Uterus (tissue), 4 donors: Measurements from ENCODE around the gene KASH5. TPM values are rescaled to one million over a fixed set of nuclear protein-coding genes. Genes with fewer than 3 reads are reported as not detected.
"Not testable (repeated sequence)": the region's sequence is repeated elsewhere in the genome, so short reads cannot be mapped to it uniquely, and the experiment has no call there.

Experiments
- DNase-seq, 2 donors: peaks; one replicate each; pipeline ENCODE4 v3.0.0-alpha.2; 2019 to 2020
- H3K27ac ChIP-seq, 2 donors: fragments of 200-600 bp; sonication (generic); 1 replicate in 1 of 2; 2 replicates in 1 of 2; pipeline ENCODE4 v1.5.1; 2016 to 2018
- H3K27me3 ChIP-seq, 2 donors: fragments of 200-600 bp; sonication (generic); one replicate each; pipeline ENCODE4 v1.5.1; 2018 to 2019; ENCODE audit warnings: control low read depth in 1 of 2
- H3K36me3 ChIP-seq, 2 donors: fragments of 200-600 bp; sonication (generic); one replicate each; pipeline ENCODE4 v1.5.1; 2019; ENCODE audit warnings: control low read depth in 1 of 2
- H3K4me1 ChIP-seq, 2 donors: fragments of 200-600 bp; sonication (generic); one replicate each; pipeline ENCODE4 v1.5.1; 2018 to 2019; ENCODE audit warnings: control low read depth in 1 of 2
- H3K4me3 ChIP-seq, 2 donors: fragments of 200-600 bp; sonication (generic); 1 replicate in 1 of 2; 2 replicates in 1 of 2; pipeline ENCODE4 v1.5.1; 2018 to 2019; ENCODE audit warnings: mild to moderate bottlenecking in 1 of 2
- H3K9me3 ChIP-seq, 2 donors: fragments of 200-600 bp; sonication (generic); one replicate each; pipeline ENCODE4 v1.5.1; 2019; ENCODE audit warnings: control low read depth in 1 of 2
- POLR2A ChIP-seq, 2 donors: fragments of 450-650 bp; IDR thresholded peaks; one replicate each; pipeline ENCODE4 v1.6.1; 2016; ENCODE audit warnings: antibody characterized with exemption in 2 of 2, mild to moderate bottlenecking in 1 of 2, moderate library complexity in 1 of 2
- intact Hi-C: fragments of 100-400 bp; cut with DNase I; formaldehyde crosslinking; loops from one replicate; pipeline ENCODE4 v1.15.1; 2023; ENCODE audit warnings: low total_unique reads
- total RNA-seq, 4 donors: library from RNA; depleted of rRNA in 3 of 4; stranded (reverse); fragments of >200 nt in 3 of 4; gene quantifications; one replicate each; pipeline versions ENCODE4 v1.1.0 to v1.2.4, GENCODE V29; 2014 to 2023
- TF ChIP-seq, protein P1 (sequence below), 4 experiments: fragments of 200-600 bp in 2 of 4; fragments of 450-650 bp in 2 of 4; sonication (generic) in 2 of 4; IDR thresholded peaks; one replicate each; pipeline ENCODE4 v1.5.1; 2016 to 2019; ENCODE audit warnings: antibody characterized with exemption in 4 of 4, mild to moderate bottlenecking in 2 of 4, moderate library complexity in 1 of 4
- donor health status: DM: yes; HTN: yes; CAD: no.

The KASH5 gene
- total RNA-seq, 4 donors from 2014 or later = 0.55 TPM; not detected in 3

DNA sequence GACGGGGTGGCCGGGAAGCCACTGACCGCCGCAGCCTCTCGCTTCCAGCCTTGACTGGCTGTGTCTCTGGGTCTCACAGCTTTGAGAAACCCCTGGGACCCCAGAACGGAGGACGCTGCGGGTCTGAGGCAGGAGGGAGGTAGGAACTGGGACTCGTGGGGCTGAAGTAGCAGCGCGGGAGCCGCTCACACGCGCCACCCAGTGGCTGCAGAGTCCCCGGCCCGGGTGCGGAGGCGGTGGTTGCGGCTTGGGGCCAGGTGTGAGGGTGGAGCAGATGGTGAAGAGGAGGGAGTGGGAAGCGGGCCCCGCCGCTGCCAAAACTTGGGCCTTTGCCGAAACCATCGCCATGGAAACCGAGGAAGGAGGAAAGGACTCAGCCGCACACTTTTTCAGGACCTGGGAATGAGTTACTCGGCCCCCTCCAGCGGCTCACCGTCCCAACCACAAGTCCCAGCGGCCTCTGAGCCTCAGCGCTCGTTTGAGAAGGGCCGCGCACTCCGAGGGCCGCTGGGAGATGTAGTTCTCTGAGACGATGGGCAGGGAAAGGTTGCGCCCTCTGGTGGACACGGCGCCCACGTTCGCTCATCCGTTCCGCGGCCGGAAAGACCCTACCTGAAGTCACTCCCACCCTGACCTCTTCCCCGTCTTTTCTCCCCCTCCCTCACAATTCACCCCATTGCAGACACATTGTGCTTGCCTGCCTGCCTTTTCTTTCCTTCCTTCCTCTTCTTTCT lies 55.5 kb downstream of the KASH5 start:
- intact Hi-C loops = no loop called here
- Histone ChIP-seq H3K4me3 (peak overlapping the region; percentile 45 to 56), H3K27me3 (no peaks in the 10 kb centered on the region), H3K9me3 (no peaks in the 10 kb centered on the region), H3K27ac (peak overlapping the region; percentile 79 to 84), H3K4me1 (peaks cover 0 to 6% of the 10 kb centered on the region in 2 donors), H3K36me3 (no peaks in the 10 kb centered on the region)
- peak; percentile 96 for DNase-seq
- peak in 1 of 2 donors; percentile 10 for TF ChIP-seq POLR2A (IDR thresholded peaks at IDR 0.05)
- TF ChIP-seq, protein P1, sequence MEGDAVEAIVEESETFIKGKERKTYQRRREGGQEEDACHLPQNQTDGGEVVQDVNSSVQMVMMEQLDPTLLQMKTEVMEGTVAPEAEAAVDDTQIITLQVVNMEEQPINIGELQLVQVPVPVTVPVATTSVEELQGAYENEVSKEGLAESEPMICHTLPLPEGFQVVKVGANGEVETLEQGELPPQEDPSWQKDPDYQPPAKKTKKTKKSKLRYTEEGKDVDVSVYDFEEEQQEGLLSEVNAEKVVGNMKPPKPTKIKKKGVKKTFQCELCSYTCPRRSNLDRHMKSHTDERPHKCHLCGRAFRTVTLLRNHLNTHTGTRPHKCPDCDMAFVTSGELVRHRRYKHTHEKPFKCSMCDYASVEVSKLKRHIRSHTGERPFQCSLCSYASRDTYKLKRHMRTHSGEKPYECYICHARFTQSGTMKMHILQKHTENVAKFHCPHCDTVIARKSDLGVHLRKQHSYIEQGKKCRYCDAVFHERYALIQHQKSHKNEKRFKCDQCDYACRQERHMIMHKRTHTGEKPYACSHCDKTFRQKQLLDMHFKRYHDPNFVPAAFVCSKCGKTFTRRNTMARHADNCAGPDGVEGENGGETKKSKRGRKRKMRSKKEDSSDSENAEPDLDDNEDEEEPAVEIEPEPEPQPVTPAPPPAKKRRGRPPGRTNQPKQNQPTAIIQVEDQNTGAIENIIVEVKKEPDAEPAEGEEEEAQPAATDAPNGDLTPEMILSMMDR (IDR thresholded peaks at IDR 0.05) = peak; percentile 71 to 84 (median 82)

DNA sequence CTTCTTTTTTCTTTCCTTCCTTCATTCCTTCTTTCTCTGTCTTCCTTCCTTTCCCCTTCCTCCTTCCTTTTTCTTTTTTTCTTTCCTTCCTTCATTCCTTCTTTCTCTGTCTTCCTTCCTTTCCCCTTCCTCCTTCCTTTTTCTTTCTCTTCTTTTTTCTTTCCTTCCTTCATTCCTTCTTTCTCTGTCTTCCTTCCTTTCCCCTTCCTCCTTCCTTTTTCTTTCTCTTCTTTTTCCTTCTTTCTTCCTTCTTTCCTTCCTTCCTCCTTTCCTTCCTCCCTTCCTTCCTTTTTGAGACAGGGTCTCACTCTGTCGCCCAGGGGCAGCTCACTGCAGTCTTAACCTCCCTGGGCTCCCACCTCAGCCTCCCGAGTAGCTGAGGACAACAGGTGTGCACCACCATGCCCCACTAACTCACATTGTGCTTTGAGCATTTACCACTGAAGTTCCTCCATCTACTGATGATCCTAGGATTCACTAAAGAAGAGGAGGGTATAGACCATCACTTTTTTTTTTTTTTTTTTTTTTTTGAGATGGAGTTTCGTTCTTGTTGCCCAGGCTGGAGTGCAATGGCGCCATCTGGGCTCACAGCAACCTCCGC lies 56.2 kb downstream of the KASH5 start:
- H3K27ac ChIP-seq, intact Hi-C loops, H3K27me3 ChIP-seq: not testable (repeated sequence)

DNA sequence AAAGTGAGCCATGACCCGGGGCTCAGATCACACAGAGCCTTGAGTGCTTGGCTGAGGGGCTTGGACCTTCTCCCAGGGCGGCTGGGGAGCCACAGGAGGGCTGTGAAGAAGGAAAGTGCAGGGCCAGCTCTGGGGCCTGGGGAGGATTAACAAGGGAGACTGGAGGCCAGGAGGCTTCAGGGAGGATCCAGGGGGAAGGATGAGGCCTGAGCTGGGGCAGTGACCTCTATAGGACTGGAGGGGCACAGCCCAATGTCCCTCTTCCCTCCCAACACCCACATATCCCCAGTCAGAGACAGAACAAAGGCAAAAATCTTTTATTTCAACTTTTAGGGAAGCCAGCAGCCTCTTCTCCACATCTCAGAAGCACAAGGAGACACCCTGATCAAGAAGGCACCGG lies 57.9 kb downstream of the KASH5 start:
- Histone ChIP-seq H3K27me3 (no peaks in the 10 kb centered on the region), H3K9me3 (no peaks in the 10 kb centered on the region), H3K27ac (no peak overlapping the region), H3K4me1 (peaks cover 0 to 4% of the 10 kb centered on the region in 2 donors), H3K4me3 (no peak overlapping the region), H3K36me3 (no peaks in the 10 kb centered on the region)
- no peak for TF ChIP-seq POLR2A (IDR thresholded peaks at IDR 0.05)
- TF ChIP-seq, protein P1 (IDR thresholded peaks at IDR 0.05) = no peak
- intact Hi-C loops = no loop called here
- DNase-seq = no peak

More for the DNA sequence above, 56.2 kb downstream of the KASH5 start:
- H3K9me3 ChIP-seq, H3K4me1 ChIP-seq, H3K4me3 ChIP-seq, H3K36me3 ChIP-seq, DNase-seq: not testable (repeated sequence)

DNA sequence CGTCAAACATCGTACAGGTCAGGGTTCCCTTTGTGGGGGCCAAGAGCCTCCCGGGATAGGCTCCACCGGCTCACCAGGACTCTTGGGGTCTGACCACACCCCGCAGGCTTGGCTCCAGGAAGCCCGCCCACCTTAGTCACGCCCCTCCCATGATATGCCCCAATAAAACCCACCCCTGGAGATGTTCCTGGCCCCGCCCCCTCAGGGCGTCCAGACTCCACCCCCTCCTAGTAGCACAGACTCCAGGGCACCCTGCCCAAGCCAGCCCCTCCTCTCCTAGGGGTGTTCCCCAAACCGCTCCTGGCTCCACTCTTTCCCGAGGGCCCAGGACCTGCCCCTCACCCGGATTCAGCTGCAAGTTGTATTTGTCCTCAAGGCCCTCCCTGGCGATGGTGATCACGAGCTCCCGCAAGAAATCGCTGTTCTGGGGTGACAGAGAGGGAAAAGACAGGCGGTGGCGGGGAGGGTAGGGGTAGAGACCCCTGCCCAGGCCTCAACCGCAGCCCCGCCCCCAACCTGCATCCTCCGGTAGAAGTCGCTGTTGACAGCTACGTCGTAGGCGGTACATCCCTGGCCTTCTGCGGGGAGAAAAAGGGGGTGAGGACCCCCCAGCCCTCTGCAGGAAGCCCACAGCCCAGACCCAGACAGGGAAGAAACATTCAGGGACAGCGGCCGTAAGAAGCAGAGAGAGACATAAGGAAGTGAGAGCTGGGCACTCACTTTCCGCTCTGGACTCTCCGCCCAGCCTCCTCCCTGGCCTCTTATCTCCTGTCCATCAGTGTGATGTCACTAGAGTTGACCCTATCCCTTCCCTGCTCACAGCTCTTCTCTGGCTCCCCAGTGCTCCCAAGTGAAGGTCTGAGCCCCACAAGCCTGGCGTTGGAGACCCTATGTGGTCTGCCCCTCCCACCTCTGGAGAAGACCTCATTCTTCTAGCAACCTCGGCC lies 59.7 kb downstream of the KASH5 start:
- Histone ChIP-seq H3K4me3 (no peak overlapping the region), H3K4me1 (no peaks in the 10 kb centered on the region), H3K27ac (no peak overlapping the region), H3K36me3 (no peaks in the 10 kb centered on the region), H3K27me3 (no peaks in the 10 kb centered on the region), H3K9me3 (no peaks in the 10 kb centered on the region)
- intact Hi-C loops = no loop called here
- TF ChIP-seq, protein P1 (IDR thresholded peaks at IDR 0.05) = no peak
- no peak for TF ChIP-seq POLR2A (IDR thresholded peaks at IDR 0.05)
- DNase-seq = peak; percentile 42 to 67

DNA sequence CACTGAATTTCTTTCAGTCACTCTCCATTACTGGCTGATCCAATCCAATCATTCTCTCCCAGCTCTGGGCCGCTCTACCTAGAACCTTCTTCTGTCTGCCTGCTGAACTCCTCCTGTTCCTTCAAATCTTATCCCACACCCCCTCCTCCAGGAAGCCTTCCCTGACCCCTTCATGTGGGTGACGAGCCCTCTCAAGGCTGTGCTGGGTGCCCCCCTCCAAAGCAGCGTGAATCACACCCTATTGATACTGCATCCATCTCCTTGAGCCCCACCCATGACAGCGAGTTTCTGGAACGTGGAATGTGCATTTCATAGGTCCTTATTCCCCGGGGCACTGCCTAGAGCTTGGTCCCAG lies 60.4 kb downstream of the KASH5 start:
- no peak for TF ChIP-seq POLR2A (IDR thresholded peaks at IDR 0.05)
- TF ChIP-seq, protein P1 (IDR thresholded peaks at IDR 0.05) = no peak
- Histone ChIP-seq H3K27me3 (no peaks in the 10 kb centered on the region), H3K4me3 (no peak overlapping the region), H3K4me1 (no peaks in the 10 kb centered on the region), H3K9me3 (no peaks in the 10 kb centered on the region), H3K36me3 (no peaks in the 10 kb centered on the region), H3K27ac (no peak overlapping the region)
- intact Hi-C loops = no loop called here
- DNase-seq = no peak
